ENCODE measurements around the gene TMEM266.

The TMEM266 gene

DNA sequence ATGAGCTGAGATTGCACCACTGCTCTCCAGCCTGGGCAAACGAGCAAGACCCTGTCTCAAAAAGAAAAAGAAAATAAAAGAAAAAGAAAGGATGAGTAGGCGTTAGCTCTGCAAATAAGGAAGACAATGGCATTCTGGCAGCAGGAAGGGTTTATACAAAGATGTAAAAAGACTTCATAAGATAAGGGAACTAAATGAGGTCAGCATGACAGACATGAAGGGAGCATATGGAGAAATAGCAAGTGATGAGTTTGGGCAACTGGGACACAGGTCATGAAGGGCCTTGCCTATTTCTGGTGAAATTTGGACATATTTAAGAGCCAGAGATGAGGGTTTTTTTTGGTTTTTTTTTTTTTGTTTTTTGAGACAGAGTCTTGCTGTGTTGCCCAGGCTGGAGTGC, 24.5 kb downstream of the TMEM266 start:
- no peak for DNase-seq
- no peaks in the 10 kb centered on the region for H3F3A ChIP-seq (ENCODE audit: insufficient read depth, low read length)
- no peaks in the 10 kb centered on the region for H3K4me1 ChIP-seq (ENCODE audit: low read length)
- H3K9me3 ChIP-seq (replicated peaks; ENCODE audit: insufficient read depth, low read length), result no peaks in the 10 kb centered on the region
- no peak overlapping the region for H3K27ac ChIP-seq (ENCODE audit: low read length)
- no peaks in the 10 kb centered on the region for H3K79me2 ChIP-seq (ENCODE audit: low read length)
- no peaks in the 10 kb centered on the region for H4K20me1 ChIP-seq (ENCODE audit: insufficient read depth, low read length)
- TF ChIP-seq EZH2 (optimal IDR thresholded peaks at IDR 0.05; ENCODE audit: low read depth, low read length) (no peak), EZH2phosphoT487 (IDR thresholded peaks at IDR 0.05; ENCODE audit: low read length) (no peak)
- TF ChIP-seq, protein P1, sequence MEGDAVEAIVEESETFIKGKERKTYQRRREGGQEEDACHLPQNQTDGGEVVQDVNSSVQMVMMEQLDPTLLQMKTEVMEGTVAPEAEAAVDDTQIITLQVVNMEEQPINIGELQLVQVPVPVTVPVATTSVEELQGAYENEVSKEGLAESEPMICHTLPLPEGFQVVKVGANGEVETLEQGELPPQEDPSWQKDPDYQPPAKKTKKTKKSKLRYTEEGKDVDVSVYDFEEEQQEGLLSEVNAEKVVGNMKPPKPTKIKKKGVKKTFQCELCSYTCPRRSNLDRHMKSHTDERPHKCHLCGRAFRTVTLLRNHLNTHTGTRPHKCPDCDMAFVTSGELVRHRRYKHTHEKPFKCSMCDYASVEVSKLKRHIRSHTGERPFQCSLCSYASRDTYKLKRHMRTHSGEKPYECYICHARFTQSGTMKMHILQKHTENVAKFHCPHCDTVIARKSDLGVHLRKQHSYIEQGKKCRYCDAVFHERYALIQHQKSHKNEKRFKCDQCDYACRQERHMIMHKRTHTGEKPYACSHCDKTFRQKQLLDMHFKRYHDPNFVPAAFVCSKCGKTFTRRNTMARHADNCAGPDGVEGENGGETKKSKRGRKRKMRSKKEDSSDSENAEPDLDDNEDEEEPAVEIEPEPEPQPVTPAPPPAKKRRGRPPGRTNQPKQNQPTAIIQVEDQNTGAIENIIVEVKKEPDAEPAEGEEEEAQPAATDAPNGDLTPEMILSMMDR (IDR thresholded peaks at IDR 0.05; ENCODE audit: low read length), result no peak
- no peak overlapping the region for H3K9ac ChIP-seq (ENCODE audit: low read length)
- H2AFZ ChIP-seq (ENCODE audit: low read length), result no peak overlapping the region
- H3K27me3 ChIP-seq (replicated peaks; ENCODE audit: insufficient read depth, low read length), result no peaks in the 10 kb centered on the region
- no peak overlapping the region for H3K4me3 ChIP-seq (ENCODE audit: low read length)
- H3K36me3 ChIP-seq (replicated peaks; ENCODE audit: insufficient read depth, low read length), result no peaks in the 10 kb centered on the region
- H3K4me2 ChIP-seq (ENCODE audit: low read depth, low read length), result no peak overlapping the region
- no peaks in the 10 kb centered on the region for H3K9me2 ChIP-seq (replicated peaks; ENCODE audit: insufficient read depth, low read length)

DNA sequence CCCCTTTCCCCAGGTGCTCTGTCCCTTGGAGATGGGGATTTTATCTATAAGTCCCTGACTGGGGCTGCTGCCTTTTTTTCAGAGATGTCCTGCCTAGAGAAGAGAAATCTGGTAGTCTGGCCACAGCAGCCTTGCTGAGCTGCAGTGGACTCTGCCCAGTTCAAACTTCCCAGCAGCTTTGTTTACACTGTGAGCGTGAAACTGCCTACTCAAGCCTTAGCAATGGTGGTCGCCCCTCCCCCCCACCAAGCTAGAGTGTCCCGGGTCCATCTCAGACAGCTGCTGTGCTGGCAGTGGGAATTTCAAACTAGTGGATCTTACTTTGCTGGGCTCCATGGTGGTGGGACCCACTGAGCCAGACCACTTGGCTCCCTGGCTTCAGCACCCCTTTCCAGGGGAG, 38.9 kb downstream of the TMEM266 start:
- DNase-seq, result no peak
- no peak overlapping the region for H3K27ac ChIP-seq (ENCODE audit: low read length)
- no peaks in the 10 kb centered on the region for H3K27me3 ChIP-seq (replicated peaks; ENCODE audit: insufficient read depth, low read length)
- no peaks in the 10 kb centered on the region for H3K9me3 ChIP-seq (replicated peaks; ENCODE audit: insufficient read depth, low read length)
- no peak overlapping the region for H3K9ac ChIP-seq (ENCODE audit: low read length)
- H3K4me1 ChIP-seq (ENCODE audit: low read length), result no peaks in the 10 kb centered on the region
- no peaks in the 10 kb centered on the region for H3F3A ChIP-seq (ENCODE audit: insufficient read depth, low read length)
- no peaks in the 10 kb centered on the region for H3K36me3 ChIP-seq (replicated peaks; ENCODE audit: insufficient read depth, low read length)
- no peak overlapping the region for H2AFZ ChIP-seq (ENCODE audit: low read length)
- H3K79me2 ChIP-seq (ENCODE audit: low read length), result no peaks in the 10 kb centered on the region
- H3K9me2 ChIP-seq (replicated peaks; ENCODE audit: insufficient read depth, low read length), result no peaks in the 10 kb centered on the region
- no peak overlapping the region for H3K4me3 ChIP-seq (ENCODE audit: low read length)
- no peaks in the 10 kb centered on the region for H4K20me1 ChIP-seq (ENCODE audit: insufficient read depth, low read length)
- TF ChIP-seq, protein P1 (IDR thresholded peaks at IDR 0.05; ENCODE audit: low read length), result no peak
- no peak for TF ChIP-seq EZH2 (optimal IDR thresholded peaks at IDR 0.05; ENCODE audit: low read depth, low read length)
- no peak for TF ChIP-seq EZH2phosphoT487 (IDR thresholded peaks at IDR 0.05; ENCODE audit: low read length)
- H3K4me2 ChIP-seq (ENCODE audit: low read depth, low read length), result no peak overlapping the region

DNA sequence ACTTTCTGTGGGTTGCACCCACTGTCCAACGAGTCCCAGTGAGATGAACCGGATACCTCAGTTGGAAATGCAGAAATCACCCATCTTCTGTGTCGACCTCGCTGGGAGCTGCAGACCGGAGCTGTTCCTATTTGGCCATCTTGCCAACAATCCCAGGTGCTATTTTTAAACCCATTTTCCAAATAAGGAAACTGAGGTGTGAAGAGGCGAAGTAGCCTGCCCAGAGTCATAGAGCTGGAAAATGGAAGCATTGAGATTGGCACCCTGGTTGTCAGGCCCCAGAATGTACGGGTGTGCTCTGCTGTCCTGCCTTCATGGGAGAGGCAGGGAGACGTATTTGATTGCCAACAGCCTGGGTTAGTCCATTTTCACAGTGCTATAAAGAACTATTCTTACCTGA, 39.6 kb downstream of the TMEM266 start:
- H3K27me3 ChIP-seq (replicated peaks; ENCODE audit: insufficient read depth, low read length), result no peaks in the 10 kb centered on the region
- H3K4me3 ChIP-seq (ENCODE audit: low read length), result no peak overlapping the region
- no peaks in the 10 kb centered on the region for H3K79me2 ChIP-seq (ENCODE audit: low read length)
- no peak overlapping the region for H3K4me2 ChIP-seq (ENCODE audit: low read depth, low read length)
- no peaks in the 10 kb centered on the region for H4K20me1 ChIP-seq (ENCODE audit: insufficient read depth, low read length)
- H3K9ac ChIP-seq (ENCODE audit: low read length), result no peak overlapping the region
- H3F3A ChIP-seq (ENCODE audit: insufficient read depth, low read length), result no peaks in the 10 kb centered on the region
- H3K9me3 ChIP-seq (replicated peaks; ENCODE audit: insufficient read depth, low read length), result no peaks in the 10 kb centered on the region
- DNase-seq, result no peak
- no peak overlapping the region for H3K27ac ChIP-seq (ENCODE audit: low read length)
- H3K36me3 ChIP-seq (replicated peaks; ENCODE audit: insufficient read depth, low read length), result no peaks in the 10 kb centered on the region
- no peak for TF ChIP-seq EZH2 (optimal IDR thresholded peaks at IDR 0.05; ENCODE audit: low read depth, low read length)
- TF ChIP-seq EZH2phosphoT487 (IDR thresholded peaks at IDR 0.05; ENCODE audit: low read length), result no peak
- TF ChIP-seq, protein P1 (IDR thresholded peaks at IDR 0.05; ENCODE audit: low read length), result no peak
- no peaks in the 10 kb centered on the region for H3K4me1 ChIP-seq (ENCODE audit: low read length)
- no peak overlapping the region for H2AFZ ChIP-seq (ENCODE audit: low read length)
- no peaks in the 10 kb centered on the region for H3K9me2 ChIP-seq (replicated peaks; ENCODE audit: insufficient read depth, low read length)

Data from MM.1S (cell line).